Endothelial cell of umbilical vein (primary cell): ENCODE data around the gene ATP9B. TPM values are rescaled to one million over a fixed set of nuclear protein-coding genes. Genes with fewer than 3 reads are reported as not detected.

Experiments
- BruUV-seq: library from RNA; stranded (reverse); fragments of 400-500 nt; replicated peaks from 2 replicates; lab custom pipeline; 2021; lab: Mats Ljungman, UMichigan
- CTCF ChIA-PET: fragments of 300-600, 350-600 bp; sonication (Branson Sonifier 250); formaldehyde crosslinking; loops from one replicate; lab custom pipeline; 2021; ENCODE audit warnings: antibody characterized with exemption, inconsistent platforms; lab: Charles Lee
- POLR2A ChIA-PET: fragments of 300-600, 350-600 bp; sonication (Branson Sonifier 250); formaldehyde crosslinking; loops from one replicate; lab custom pipeline; 2021; ENCODE audit warnings: antibody characterized with exemption, inconsistent platforms; lab: Charles Lee
- DNase-seq: peaks from one replicate; pipeline ENCODE4 v3.0.0-alpha.2; 2011; ENCODE audit warnings: low read depth, low spot score
- FAIRE-seq: peaks from 2 replicates; lab custom pipeline; 2011; peaks lifted over from hg19 to GRCh38; lab: Jason Lieb, UNC
- H2AFZ ChIP-seq: 2 replicates; pipeline ENCODE4 v1.6.0; 2012; ENCODE audit warnings: low read depth, low read length, control low read depth, inconsistent platforms
- H3K27ac ChIP-seq: 2 replicates; pipeline ENCODE4 v1.5.1; 2011; ENCODE audit warnings: low read depth, mild to moderate bottlenecking, control low read depth, low read length, moderate library complexity; ENCODE audit not compliant: insufficient read depth
- H3K27me3 ChIP-seq, 2 experiments: 2 replicates each; pipeline versions ENCODE4 v1.6.0 to v1.6.1; 2011; ENCODE audit warnings: low read length in 2 of 2, mixed read lengths in 1 of 2; ENCODE audit not compliant: control insufficient read depth in 2 of 2, insufficient read depth in 2 of 2
- H3K36me3 ChIP-seq, 2 experiments: 2 replicates in 1 of 2; 3 replicates in 1 of 2; pipeline ENCODE4 v1.5.1; 2011; ENCODE audit warnings: low read length in 2 of 2, mild to moderate bottlenecking in 1 of 2, moderate library complexity in 1 of 2; ENCODE audit not compliant: control insufficient read depth in 2 of 2, insufficient read depth in 2 of 2; ENCODE audit errors: extremely low read depth in 1 of 2
- H3K4me1 ChIP-seq: 3 replicates; pipeline ENCODE4 v1.5.1; 2011; ENCODE audit warnings: mild to moderate bottlenecking, low read length; ENCODE audit not compliant: control insufficient read depth, insufficient read depth; ENCODE audit errors: extremely low read depth
- H3K4me2 ChIP-seq: 2 replicates; pipeline ENCODE4 v1.6.1; 2011; ENCODE audit warnings: low read length, control low read depth, mixed read lengths; ENCODE audit not compliant: insufficient read depth
- H3K4me3 ChIP-seq, 3 experiments: fragments of 200-600 bp in 1 of 3; sonication (generic), shearing (Covaris generic) in 1 of 3; replicated peaks in 1 of 3; 2 replicates each; pipeline ENCODE4 v1.5.1; 2011 to 2016; ENCODE audit warnings: control low read depth in 3 of 3, low read length in 3 of 3, mild to moderate bottlenecking in 2 of 3, inconsistent platforms in 1 of 3, low read depth in 1 of 3, moderate library complexity in 1 of 3; ENCODE audit not compliant: insufficient read depth in 1 of 3
- H3K79me2 ChIP-seq: 2 replicates; pipeline ENCODE4 v1.6.0; 2012; ENCODE audit warnings: low read length, inconsistent platforms; ENCODE audit not compliant: control insufficient read depth, insufficient read depth
- H3K9ac ChIP-seq: replicated peaks from 2 replicates; pipeline ENCODE3; 2011; ENCODE audit warnings: low read length, control low read depth; ENCODE audit not compliant: insufficient read depth; ENCODE audit errors: extremely low read depth
- H3K9me1 ChIP-seq: replicated peaks from 3 replicates; pipeline ENCODE4 v1.6.0; 2011; ENCODE audit warnings: mild to moderate bottlenecking, low read length; ENCODE audit not compliant: control insufficient read depth, insufficient read depth; ENCODE audit errors: extremely low read depth
- H3K9me3 ChIP-seq: replicated peaks from 2 replicates; pipeline ENCODE4 v1.5.1; 2012; ENCODE audit warnings: low read length, inconsistent platforms; ENCODE audit not compliant: control insufficient read depth, insufficient read depth
- H4K20me1 ChIP-seq: replicated peaks from 2 replicates; pipeline ENCODE3; 2011; ENCODE audit warnings: mild to moderate bottlenecking, low read length; ENCODE audit not compliant: control insufficient read depth, insufficient read depth; ENCODE audit errors: extremely low read depth
- CTCF ChIP-seq, 2 donors: IDR thresholded peaks; 1 replicate in 1 of 2; 2 replicates in 1 of 2; pipeline ENCODE4 v1.5.1; 2011; ENCODE audit warnings: low read length in 2 of 2, mild to moderate bottlenecking in 2 of 2, moderate library complexity in 2 of 2, control low read depth in 1 of 2, inconsistent platforms in 1 of 2, low read depth in 1 of 2; ENCODE audit not compliant: insufficient read depth in 1 of 2; ENCODE audit errors: extremely low read depth in 1 of 2
- EZH2 ChIP-seq: IDR thresholded peaks from 2 replicates; pipeline ENCODE4 v1.6.1; 2012; ENCODE audit warnings: borderline replicate concordance, low read depth, mild to moderate bottlenecking, moderate library complexity, low read length, inconsistent platforms; ENCODE audit not compliant: severe bottlenecking
- FOS ChIP-seq: IDR thresholded peaks from 2 replicates; pipeline ENCODE4 v1.6.1; 2011; ENCODE audit warnings: mild to moderate bottlenecking, low read length, moderate library complexity, borderline replicate concordance; ENCODE audit not compliant: insufficient read depth
- JUN ChIP-seq: IDR thresholded peaks from 2 replicates; pipeline ENCODE4 v1.6.1; 2011; ENCODE audit warnings: borderline replicate concordance, low read depth; ENCODE audit not compliant: insufficient read length, insufficient read depth
- MAX ChIP-seq: IDR thresholded peaks from 2 replicates; pipeline ENCODE4 v1.6.1; 2011; ENCODE audit not compliant: insufficient read depth, insufficient read length
- MYC ChIP-seq: IDR thresholded peaks from one replicate; pipeline ENCODE4 v1.6.1; 2011; ENCODE audit warnings: mild to moderate bottlenecking, low read depth, low read length
- POLR2A ChIP-seq: IDR thresholded peaks from 2 replicates; pipeline ENCODE4 v1.6.1; 2012; ENCODE audit warnings: low read depth, mild to moderate bottlenecking, control low read depth, low read length
- dilution Hi-C: fragments of 300-500 bp; cut with MboI; formaldehyde crosslinking; loops from one replicate; pipeline ENCODE4 v1.15.0; 2019; ENCODE audit warnings: low sequenced_read_pairs; ENCODE audit not compliant: extremely low pct_ligation_motif_present
- intact Hi-C: fragments of 100-400 bp; cut with micrococcal nuclease; formaldehyde crosslinking; loops from one replicate; pipeline ENCODE4 v1.10.0; 2022
- polyA plus RNA-seq, 4 experiments: library from polyadenylated mRNA; depleted of rRNA in 3 of 4; stranded (reverse) in 3 of 4; unstranded in 1 of 4; fragments of >200 nt; gene quantifications; 2 replicates each; pipeline versions ENCODE4 v1.2.1 to v1.2.3, GENCODE V29; 2011 to 2012; ENCODE audit warnings: missing spikeins in 1 of 4
- total RNA-seq: library from RNA; stranded (reverse); gene quantifications from 2 replicates; pipeline ENCODE4 v1.2.3, GENCODE V29; 2021

Gene ATP9B
- total and polyA plus RNA-seq, 2 donors (not counting 3 experiments of a cell fraction or from before 2014, with no cell fraction given), result 14.6 to 18.2 TPM

DNA sequence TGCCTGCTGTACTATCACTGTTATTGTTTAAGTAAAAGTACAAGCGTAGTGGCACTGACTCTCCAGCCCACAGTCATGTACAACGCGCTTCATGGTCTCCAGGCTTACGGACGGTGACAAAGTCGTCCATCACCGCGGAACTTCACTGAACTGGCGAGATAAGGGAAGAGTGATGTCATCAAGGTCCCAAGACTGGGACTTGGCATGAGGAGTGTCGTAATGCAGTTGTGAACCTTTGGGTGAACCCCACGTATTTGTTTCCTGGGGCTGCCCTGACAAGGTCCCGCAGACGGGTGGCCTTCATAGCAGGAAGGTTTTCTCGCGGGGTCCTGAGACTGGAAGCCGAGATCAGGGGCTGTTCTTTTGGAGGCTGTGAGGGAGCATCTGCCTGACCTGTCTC is 343.8 kb downstream of the ATP9B start:
- Histone ChIP-seq H3K9ac (no peak overlapping the region), H3K4me2 (no peak overlapping the region), H3K79me2 (peaks cover 4% of the 10 kb centered on the region), H3K27ac (no peak overlapping the region), H2AFZ (no peak overlapping the region), H3K4me1 (peaks cover 12% of the 10 kb centered on the region), H3K9me1 (no peaks in the 10 kb centered on the region), H4K20me1 (no peaks in the 10 kb centered on the region), H3K4me3 (no peak overlapping the region), H3K36me3 (peaks cover 0 to 8% of the 10 kb centered on the region in 2 experiments), H3K9me3 (no peaks in the 10 kb centered on the region), H3K27me3 (no peaks in the 10 kb centered on the region)
- POLR2A ChIA-PET, result no interaction called here
- DNase-seq (peak; percentile 33), FAIRE-seq (no peak)
- CTCF ChIA-PET, result interaction anchor here (2.6 kb wide), 1 partner anchor 9 kb away, joined by 10 read pairs; no protein-coding TSS in a partner anchor
- dilution Hi-C loops (no loop called here), intact Hi-C loops (no loop called here)
- TF ChIP-seq EZH2 (no peak), CTCF (IDR thresholded peaks at IDR 0.05; ENCODE audit: extremely low read depth in 1 of 2, insufficient read depth in 1 of 2, low read depth in 1 of 2, low read length in 2 of 2) (no peak), MAX (no peak), POLR2A (no peak), FOS (no peak), JUN (peak; percentile 9), MYC (no peak)
- BruUV-seq, result no TSS peak
